Raji (cell line): Measurements from ENCODE around the gene MRPS6.

Experiments used
- POLR2A ChIP-seq: IDR thresholded peaks from 2 replicates; pipeline ENCODE4 v1.6.1; 2011; ENCODE audit warnings: low read depth, low read length, control low read depth; ENCODE audit not compliant: insufficient read depth

The MRPS6 gene

DNA sequence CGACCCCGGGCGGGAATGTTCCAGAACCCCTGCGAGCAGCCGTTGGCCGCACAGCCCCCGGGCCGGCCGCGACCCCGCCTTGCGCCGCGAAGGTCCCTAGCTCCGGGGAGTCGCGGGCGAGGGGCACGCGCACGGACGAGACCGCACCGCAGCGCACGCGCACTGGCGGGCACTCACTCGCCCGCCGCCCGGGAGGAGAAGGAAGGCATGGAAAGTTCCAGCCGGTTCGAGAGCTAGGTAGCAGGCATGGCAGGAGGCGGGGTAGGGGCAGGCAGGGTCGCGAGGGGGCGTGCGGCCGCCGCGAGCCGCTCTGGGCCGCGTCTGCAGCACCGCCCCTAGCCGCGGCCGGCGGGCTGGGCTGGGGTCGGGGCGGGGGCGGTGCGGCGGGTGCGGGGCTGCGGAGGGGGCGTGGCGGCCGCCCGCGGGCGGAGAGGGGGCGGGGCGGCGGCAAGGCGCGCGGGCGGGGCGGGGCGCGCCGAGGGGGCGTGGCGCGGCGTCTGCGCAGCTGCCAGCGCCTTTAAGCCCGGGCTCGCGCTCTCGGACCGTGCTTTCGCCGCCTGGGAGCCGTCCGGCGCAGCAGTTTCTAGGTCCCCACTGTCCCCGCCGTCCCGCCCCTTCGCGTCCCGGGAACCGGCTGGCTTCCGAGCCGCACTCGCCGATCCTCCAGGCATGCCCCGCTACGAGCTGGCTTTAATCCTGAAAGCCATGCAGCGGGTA is at the start of gene MRPS6, which contains the start of gene SLC5A3:
TSS of gene MRPS6 (plus strand) at position 547 of the 717 bp plus-strand sequence. CDS start at position 670, 123 bp downstream.
TSS of gene SLC5A3 (plus strand) at position 547 of the 717 bp plus-strand sequence. CDS start 21,621 bp downstream, outside the sequence.
- TF ChIP-seq POLR2A, result peak; percentile 95

DNA sequence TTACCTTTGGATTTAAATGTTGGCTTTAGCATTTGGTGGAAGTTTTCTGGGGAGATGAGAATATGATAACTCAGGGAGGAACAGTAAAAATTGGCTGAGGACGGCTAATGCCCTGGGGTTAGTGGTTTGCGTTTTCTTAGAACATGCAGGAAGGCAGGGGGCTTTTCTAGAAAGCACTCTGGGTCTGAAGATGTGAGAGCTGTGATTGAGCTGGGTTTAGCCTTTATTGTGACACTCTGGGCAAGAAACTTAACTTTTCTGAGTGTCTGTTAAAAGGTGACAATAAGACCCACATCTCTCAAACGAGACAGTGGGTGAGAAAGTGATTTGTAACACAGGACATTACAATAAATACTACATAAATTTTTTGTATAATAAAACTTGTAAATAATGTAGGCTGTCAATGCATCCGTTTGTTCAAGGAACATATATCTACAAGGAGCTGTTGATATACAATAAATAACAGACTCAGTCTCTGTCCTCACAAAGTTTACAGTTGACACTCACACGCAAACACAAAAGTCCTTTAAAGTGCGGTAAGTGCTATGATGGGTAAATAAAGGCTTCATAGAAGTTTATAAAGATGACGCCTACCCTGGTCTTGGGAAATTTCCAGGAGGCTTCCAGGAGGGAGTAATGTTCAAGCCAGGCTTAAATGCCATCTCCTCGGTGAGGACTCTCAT is 49.5 kb upstream of the MRPS6 start:
- no peak for TF ChIP-seq POLR2A

DNA sequence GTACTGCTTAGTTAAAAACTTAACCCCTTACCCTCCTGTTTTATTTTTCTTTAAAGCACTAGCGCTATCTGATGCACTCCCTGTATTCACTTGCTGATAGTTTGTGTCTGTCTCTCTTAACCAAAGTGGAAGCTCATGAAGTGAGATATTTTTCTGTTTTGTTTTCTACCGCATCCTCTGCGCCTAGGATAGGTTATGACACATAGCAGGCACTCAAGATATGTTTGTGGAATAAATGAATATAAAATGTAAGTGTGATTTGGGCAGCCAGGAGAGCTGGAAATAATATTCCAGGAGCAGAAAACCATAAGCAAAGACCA is 49.0 kb upstream of the MRPS6 start:
- TF ChIP-seq POLR2A, result no peak

DNA sequence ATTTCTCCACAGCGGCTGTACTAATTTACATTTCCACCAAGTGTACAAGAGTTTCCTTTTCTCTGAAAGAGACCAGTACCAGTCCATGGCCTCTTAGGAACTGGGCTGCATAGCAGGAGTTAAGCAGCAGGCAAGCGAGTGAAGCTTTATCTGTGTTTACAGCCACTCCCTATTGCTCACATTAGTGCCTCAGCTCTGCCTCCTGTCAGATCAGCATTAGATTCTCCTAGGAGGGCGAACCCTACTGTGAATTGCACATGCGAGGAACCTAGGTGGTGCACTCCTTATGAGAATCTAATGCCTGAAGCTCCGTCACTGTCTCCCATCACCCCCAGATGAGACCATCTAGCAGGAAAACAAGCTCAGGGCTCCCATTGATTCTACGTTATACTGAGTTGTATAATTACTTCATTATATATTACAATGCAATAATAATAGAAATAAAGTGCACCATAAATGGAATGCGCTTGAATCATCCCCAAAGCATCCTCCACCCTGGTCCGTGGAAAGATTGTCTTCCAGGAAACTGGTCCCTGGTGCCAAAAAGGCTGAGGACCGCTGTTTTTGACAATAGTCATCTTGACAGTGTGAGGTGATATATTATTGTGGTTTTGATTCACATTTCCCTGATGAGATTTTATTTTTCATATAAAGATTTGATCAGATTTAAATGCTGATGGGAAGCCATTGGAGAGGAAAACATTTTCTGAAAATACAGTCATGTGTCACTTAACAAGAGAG is 45.5 kb upstream of the MRPS6 start:
- no peak for TF ChIP-seq POLR2A

DNA sequence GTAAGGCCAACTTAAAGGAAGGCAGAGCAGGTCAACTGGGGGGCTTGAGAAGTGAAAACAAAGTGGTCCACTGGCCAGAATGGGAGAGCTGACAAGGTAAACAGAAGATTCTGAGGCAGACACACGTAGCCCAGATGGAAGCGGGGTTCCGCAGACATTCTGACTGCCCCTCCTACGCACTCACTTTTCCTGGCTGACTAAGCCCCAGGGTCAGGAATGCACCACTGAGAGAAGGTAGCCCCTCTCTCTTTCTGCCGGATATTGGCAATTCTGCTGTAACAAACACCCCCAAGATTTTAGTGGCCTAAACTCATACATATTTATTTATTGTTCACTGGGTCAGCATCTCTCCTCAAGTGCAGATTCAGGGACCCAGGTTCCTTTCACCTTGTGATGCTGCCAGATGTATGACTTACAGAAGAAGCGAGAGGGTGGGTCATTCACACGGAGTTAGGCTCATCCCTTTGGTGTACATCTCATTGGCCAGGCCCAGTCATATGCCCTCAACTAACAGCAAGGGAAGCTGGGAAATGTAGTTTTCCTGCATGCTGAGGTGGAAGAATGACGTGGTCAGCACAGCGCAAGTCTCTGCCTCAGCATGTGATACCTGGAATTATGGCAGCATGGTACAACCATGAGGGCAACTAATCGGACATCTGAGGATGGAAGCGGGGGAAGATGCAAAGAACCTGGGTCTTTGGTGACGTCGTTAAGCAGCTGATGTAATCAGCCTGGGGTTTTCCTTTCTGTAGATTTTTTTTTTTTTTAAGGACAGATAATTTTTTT is 43.4 kb upstream of the MRPS6 start:
- peak; percentile 45; the same call in 1 of the 2 replicates for TF ChIP-seq POLR2A

DNA sequence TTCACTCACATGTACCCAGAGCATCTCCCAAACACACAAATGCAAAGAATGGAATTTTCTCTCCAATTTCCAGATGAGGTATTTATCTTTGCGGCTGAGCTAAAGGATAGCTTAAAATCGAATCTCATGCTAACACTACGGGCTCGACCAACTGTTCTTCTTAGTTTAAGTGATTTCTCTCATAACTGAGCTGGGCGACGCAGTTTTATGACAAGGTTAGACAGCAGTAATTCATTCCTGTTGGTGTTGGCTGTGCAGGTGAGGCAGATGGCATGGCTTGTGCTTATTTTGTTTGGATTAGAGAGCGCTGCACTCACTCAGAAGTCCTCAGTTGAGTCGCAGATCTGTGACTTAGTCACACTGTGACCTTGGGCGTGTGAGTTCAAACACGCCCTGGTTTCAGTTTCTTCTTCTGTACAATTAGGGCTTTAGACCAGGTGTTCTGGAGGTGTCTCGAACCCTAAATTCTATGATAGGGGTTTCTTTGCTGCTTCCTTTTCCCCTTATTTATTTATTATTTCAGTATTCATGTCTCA is 41.5 kb upstream of the MRPS6 start:
- no peak for TF ChIP-seq POLR2A

DNA sequence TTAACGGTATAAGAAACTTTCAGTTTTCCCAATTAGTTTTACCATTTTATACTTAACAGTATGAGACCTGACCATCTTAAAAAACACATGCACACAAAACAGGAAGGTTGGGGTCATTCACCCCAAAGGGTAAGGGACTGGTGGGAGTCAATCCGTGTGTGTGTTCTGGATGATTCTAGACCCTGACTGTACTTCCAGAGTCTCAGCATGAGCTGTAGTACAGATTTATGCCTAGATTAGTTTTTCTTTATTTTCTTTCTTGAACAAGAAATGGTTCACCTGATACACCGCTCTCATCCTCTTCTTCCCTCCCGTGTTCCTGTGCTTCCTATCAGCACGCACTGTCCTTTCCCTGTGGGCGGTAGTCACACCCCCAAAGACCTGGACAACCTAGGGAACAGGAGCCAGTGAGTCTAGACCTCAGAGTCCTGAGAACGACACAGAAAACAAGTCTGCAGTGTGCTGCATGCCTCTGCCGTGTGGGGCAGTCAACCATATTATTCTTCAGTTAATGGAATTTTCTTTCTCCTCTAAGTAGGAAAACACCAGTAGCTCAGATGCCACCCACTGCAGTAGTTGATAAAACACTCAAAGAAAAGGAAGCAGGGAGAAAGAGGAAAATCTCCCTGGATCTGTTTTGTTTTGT is 38.9 kb upstream of the MRPS6 start:
- TF ChIP-seq POLR2A, result no peak

DNA sequence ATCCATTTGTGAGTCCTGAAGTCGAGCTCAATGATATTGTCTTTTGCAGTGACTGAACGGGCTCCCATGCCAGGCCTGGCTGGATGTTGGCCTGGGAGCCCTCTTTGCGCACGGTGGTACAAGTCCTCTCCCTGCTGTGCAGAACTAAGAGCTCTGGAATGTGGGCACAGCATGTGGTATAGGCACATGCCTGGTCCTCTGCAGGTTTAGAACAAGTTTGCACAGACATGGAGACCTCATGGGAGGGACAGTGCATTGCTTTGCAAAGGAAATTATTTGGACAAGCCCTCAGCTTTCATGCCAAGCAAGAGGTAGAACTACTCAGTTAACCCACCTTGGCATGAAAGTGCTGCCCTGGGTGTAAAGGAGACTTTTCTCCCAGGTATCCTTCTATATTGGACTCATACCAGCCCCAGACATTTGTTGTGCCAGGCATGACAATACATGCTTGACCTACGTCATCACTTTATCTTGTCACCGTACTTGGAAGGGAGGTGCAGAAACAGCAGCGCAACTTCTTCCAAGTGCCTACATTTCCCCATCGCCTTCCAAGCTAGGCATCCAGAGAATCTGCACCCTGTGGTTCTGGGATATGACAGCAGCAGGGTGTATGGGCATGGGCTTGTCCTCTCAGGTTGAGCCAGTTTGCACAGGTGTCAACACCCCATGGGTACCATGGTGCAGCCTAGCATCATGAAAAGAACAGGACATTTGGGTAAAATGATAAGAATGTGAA is 37.6 kb upstream of the MRPS6 start:
- no peak for TF ChIP-seq POLR2A

DNA sequence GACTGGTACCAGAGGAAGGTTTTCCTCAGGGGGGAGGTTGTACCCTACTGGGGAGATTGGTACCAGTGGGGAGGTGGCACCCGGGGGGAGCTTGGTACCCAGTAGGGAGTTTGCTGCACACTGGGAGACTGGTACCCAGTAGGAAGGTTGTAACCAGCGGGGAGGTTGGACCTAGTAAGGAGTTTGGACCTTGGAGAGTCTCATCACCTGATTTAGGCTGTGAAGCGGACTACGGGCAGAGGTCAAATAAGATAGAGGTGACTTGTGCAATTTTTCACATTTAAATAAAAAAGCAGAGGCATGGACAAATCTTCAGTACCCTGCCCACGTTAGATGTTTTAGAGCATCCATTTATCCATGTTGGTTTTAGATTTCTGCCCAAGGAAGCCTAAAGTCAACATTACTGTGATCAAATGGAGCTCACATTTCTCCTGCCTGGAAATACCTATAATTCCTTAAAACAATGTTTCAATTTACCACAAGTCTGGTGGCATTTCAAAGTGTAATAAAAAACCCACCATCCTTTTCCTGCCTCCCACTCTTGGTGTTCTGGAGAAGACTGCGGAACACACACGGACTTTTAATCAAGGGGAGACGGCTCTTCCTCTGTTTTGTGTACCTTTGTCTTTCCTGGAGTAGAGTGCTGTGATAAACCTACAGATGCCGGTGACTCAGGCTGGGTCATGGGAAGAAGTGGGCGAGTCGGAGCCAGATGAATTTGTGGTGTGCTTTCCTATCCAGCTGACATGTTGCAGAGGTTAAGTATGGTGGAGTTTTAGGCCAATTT is 36.2 kb upstream of the MRPS6 start:
- TF ChIP-seq POLR2A, result no peak

DNA sequence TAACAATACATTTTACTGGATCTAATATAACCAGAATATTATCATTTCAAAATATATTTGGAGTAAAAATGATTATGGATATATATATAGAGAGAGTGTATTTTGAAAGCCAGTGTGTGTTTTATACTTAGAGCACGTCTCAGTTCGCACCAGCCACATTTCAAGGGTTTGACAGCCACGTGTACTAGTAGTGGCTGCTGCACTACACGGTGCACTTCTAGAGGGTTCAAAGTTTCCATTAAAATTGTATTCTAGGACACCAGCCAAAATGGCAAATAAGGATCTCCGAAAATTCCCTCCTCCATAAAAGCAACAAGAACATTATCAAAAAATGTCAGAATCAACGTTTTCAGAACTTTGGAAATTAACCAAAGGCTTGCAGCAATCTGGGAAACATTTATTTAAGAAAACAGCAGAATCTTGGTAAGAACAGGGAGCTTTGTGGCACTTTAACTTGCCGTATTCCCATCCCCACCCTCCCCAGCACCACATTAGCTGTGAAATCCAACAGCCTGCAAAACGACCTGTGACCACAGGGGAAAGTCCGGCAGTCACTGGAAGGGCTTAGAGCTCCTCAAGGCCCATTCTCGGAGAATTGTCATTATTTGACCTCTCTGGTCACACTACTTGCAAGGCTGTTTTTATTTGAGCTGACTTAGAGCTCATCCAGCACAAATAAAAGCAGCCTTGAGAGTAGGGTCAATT is 33.5 kb upstream of the MRPS6 start:
- no peak for TF ChIP-seq POLR2A

DNA sequence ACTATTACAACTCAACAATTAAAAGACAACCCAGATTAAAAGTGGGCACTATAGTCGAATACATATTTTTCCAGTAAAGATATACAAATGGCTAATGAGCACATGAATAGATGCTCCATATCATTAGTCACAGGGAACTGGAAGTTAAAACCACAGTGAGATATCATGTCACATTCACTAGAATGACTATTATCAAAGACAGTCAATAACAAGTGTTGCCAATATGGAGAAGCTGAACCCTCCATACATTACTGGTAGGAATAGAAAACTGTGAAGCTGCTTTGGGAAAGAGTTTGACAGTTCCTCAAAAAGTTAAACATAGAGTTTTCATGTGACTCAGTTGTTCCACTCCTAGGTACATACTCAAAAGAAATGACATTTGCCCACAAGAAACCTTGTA is 30.6 kb upstream of the MRPS6 start:
- no peak for TF ChIP-seq POLR2A

DNA sequence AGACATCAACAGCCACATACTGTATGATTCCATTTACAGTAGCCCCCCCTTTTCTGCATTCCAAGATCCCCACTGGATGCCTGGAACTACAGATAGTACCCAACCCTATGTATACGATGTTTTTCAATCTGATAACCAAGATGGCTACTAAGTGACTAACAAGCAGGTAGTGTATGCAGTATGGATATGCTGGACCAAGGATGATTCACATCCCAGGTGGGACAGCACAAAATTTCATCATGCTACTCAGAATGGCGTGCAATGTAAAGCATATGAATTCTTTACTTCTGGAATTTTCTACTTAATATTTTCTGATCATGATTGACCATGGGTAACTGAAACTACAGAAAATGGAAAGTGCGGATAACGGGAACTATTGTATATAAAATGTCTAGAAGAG is 30.0 kb upstream of the MRPS6 start:
- TF ChIP-seq POLR2A, result no peak
